ENCODE results near the gene MACROH2A2. TPM values are rescaled to one million over a fixed set of nuclear protein-coding genes. Genes with fewer than 3 reads are reported as not detected.

Gene MACROH2A2
- total and polyA plus RNA-seq, 2 of the 8 experiments (the other 6 are each of a cell fraction or from before 2014, with no cell fraction given): 7.9 to 9.3 TPM

DNA sequence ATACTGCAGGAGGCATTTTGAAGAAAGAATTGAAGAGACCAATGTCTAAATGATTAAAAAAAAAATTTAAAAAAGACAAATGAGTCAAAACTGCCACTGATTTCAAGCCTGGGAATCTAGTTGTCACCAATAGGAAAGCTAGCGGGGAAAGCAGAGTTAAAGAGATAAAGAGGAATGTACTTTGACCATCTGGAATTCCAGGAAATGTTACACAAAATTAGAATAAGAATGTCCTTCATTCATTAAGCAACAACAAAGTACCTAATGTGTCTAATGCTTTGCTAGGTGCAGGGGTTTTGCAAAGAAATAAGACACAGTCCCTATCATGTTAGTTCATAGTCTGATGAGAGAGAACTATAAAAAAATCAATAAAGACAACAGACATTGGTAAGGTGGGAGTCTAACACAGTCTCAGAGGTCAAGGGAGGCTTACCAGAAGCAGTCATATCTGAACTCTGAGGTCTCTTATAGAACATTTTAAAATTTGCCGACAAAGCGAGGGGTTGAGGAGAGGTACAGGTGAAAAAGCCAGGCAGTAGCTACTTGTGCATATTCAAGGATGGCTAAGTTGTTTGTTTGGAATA is 102.7 kb downstream of the MACROH2A2 start (continued):
- TF ChIP-seq, protein P1, sequence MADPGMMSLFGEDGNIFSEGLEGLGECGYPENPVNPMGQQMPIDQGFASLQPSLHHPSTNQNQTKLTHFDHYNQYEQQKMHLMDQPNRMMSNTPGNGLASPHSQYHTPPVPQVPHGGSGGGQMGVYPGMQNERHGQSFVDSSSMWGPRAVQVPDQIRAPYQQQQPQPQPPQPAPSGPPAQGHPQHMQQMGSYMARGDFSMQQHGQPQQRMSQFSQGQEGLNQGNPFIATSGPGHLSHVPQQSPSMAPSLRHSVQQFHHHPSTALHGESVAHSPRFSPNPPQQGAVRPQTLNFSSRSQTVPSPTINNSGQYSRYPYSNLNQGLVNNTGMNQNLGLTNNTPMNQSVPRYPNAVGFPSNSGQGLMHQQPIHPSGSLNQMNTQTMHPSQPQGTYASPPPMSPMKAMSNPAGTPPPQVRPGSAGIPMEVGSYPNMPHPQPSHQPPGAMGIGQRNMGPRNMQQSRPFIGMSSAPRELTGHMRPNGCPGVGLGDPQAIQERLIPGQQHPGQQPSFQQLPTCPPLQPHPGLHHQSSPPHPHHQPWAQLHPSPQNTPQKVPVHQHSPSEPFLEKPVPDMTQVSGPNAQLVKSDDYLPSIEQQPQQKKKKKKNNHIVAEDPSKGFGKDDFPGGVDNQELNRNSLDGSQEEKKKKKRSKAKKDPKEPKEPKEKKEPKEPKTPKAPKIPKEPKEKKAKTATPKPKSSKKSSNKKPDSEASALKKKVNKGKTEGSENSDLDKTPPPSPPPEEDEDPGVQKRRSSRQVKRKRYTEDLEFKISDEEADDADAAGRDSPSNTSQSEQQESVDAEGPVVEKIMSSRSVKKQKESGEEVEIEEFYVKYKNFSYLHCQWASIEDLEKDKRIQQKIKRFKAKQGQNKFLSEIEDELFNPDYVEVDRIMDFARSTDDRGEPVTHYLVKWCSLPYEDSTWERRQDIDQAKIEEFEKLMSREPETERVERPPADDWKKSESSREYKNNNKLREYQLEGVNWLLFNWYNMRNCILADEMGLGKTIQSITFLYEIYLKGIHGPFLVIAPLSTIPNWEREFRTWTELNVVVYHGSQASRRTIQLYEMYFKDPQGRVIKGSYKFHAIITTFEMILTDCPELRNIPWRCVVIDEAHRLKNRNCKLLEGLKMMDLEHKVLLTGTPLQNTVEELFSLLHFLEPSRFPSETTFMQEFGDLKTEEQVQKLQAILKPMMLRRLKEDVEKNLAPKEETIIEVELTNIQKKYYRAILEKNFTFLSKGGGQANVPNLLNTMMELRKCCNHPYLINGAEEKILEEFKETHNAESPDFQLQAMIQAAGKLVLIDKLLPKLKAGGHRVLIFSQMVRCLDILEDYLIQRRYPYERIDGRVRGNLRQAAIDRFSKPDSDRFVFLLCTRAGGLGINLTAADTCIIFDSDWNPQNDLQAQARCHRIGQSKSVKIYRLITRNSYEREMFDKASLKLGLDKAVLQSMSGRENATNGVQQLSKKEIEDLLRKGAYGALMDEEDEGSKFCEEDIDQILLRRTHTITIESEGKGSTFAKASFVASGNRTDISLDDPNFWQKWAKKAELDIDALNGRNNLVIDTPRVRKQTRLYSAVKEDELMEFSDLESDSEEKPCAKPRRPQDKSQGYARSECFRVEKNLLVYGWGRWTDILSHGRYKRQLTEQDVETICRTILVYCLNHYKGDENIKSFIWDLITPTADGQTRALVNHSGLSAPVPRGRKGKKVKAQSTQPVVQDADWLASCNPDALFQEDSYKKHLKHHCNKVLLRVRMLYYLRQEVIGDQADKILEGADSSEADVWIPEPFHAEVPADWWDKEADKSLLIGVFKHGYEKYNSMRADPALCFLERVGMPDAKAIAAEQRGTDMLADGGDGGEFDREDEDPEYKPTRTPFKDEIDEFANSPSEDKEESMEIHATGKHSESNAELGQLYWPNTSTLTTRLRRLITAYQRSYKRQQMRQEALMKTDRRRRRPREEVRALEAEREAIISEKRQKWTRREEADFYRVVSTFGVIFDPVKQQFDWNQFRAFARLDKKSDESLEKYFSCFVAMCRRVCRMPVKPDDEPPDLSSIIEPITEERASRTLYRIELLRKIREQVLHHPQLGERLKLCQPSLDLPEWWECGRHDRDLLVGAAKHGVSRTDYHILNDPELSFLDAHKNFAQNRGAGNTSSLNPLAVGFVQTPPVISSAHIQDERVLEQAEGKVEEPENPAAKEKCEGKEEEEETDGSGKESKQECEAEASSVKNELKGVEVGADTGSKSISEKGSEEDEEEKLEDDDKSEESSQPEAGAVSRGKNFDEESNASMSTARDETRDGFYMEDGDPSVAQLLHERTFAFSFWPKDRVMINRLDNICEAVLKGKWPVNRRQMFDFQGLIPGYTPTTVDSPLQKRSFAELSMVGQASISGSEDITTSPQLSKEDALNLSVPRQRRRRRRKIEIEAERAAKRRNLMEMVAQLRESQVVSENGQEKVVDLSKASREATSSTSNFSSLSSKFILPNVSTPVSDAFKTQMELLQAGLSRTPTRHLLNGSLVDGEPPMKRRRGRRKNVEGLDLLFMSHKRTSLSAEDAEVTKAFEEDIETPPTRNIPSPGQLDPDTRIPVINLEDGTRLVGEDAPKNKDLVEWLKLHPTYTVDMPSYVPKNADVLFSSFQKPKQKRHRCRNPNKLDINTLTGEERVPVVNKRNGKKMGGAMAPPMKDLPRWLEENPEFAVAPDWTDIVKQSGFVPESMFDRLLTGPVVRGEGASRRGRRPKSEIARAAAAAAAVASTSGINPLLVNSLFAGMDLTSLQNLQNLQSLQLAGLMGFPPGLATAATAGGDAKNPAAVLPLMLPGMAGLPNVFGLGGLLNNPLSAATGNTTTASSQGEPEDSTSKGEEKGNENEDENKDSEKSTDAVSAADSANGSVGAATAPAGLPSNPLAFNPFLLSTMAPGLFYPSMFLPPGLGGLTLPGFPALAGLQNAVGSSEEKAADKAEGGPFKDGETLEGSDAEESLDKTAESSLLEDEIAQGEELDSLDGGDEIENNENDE (IDR thresholded peaks at IDR 0.05; ENCODE audit: insufficient replicate concordance, low read length): no peak
- TF ChIP-seq YY1 (IDR thresholded peaks at IDR 0.05; ENCODE audit: low read depth, low read length) (no peak), SP4 (IDR thresholded peaks at IDR 0.05; ENCODE audit: low read length) (no peak), FOSL1 (IDR thresholded peaks at IDR 0.05; ENCODE audit: insufficient read depth, low read depth, low read length) (no peak), TBP (IDR thresholded peaks at IDR 0.05; ENCODE audit: low read depth, low read length) (no peak), EP300 (IDR thresholded peaks at IDR 0.05; ENCODE audit: borderline replicate concordance in 1 of 2, low read depth in 2 of 2, low read length in 2 of 2) (no peak)
- TF ChIP-seq, protein P2, sequence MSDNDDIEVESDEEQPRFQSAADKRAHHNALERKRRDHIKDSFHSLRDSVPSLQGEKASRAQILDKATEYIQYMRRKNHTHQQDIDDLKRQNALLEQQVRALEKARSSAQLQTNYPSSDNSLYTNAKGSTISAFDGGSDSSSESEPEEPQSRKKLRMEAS (IDR thresholded peaks at IDR 0.05): no peak
- TF ChIP-seq, protein P3, sequence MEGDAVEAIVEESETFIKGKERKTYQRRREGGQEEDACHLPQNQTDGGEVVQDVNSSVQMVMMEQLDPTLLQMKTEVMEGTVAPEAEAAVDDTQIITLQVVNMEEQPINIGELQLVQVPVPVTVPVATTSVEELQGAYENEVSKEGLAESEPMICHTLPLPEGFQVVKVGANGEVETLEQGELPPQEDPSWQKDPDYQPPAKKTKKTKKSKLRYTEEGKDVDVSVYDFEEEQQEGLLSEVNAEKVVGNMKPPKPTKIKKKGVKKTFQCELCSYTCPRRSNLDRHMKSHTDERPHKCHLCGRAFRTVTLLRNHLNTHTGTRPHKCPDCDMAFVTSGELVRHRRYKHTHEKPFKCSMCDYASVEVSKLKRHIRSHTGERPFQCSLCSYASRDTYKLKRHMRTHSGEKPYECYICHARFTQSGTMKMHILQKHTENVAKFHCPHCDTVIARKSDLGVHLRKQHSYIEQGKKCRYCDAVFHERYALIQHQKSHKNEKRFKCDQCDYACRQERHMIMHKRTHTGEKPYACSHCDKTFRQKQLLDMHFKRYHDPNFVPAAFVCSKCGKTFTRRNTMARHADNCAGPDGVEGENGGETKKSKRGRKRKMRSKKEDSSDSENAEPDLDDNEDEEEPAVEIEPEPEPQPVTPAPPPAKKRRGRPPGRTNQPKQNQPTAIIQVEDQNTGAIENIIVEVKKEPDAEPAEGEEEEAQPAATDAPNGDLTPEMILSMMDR (IDR thresholded peaks at IDR 0.05; ENCODE audit: control extremely low read depth in 1 of 3, insufficient read depth in 1 of 3, low read depth in 1 of 3, low read length in 3 of 3): no peak
